Measurements from ENCODE around the gene SH3BP1.

DNA sequence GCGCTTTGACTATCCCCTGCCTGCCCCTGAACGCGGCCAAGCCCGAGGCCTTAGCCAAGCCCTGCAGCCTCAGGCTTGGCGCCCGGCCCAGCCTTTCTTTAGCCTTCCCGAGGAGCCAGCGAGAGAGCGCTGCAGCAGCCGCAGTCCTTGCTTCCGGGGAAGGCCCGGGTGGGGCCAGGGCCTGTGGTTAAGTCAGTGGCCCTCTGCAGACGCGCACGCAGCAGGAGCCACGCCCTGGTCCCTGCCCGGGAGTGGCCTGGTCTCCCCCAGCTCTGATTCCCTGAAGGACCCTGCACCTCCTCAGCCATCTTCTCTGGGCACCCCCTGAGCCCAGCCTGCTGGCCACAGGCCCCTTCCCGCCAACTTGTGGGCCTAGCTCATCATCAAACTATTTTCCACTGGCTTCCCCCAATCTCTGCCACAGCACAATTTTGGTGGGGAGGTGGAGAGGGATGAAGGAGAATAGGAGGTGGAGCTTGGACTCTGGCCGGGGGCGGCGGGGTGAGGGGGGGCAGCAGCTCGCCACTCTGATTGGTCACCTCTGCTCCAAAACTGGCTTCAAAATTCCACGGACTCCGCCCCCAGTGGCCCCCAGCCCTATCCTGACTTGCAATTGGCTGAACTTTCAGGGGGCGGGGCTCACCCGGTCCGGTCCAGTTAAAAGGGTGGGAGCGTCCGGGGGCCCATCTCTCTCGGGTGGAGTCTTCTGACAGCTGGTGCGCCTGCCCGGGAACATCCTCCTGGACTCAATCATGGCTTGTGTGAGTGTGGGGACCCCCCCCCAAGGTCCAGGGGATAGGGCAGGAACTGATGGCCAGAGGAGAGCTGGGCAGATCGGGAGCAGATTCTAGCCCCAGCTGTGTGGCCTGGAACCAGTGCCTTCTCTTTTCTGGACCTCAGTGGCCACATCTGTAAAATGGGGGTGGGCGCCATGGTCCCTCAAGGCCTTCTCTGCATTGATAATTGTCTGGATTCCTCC, 35.8 kb downstream of the SH3BP1 start, which contains the start of gene LGALS1:
- TF ChIP-seq, protein P1, sequence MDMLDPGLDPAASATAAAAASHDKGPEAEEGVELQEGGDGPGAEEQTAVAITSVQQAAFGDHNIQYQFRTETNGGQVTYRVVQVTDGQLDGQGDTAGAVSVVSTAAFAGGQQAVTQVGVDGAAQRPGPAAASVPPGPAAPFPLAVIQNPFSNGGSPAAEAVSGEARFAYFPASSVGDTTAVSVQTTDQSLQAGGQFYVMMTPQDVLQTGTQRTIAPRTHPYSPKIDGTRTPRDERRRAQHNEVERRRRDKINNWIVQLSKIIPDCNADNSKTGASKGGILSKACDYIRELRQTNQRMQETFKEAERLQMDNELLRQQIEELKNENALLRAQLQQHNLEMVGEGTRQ (IDR thresholded peaks at IDR 0.05): no peak
- TF ChIP-seq, protein P2, sequence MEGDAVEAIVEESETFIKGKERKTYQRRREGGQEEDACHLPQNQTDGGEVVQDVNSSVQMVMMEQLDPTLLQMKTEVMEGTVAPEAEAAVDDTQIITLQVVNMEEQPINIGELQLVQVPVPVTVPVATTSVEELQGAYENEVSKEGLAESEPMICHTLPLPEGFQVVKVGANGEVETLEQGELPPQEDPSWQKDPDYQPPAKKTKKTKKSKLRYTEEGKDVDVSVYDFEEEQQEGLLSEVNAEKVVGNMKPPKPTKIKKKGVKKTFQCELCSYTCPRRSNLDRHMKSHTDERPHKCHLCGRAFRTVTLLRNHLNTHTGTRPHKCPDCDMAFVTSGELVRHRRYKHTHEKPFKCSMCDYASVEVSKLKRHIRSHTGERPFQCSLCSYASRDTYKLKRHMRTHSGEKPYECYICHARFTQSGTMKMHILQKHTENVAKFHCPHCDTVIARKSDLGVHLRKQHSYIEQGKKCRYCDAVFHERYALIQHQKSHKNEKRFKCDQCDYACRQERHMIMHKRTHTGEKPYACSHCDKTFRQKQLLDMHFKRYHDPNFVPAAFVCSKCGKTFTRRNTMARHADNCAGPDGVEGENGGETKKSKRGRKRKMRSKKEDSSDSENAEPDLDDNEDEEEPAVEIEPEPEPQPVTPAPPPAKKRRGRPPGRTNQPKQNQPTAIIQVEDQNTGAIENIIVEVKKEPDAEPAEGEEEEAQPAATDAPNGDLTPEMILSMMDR (IDR thresholded peaks at IDR 0.05): no peak
- TF ChIP-seq EP300 (IDR thresholded peaks at IDR 0.05): no peak
- TF ChIP-seq, protein P3, sequence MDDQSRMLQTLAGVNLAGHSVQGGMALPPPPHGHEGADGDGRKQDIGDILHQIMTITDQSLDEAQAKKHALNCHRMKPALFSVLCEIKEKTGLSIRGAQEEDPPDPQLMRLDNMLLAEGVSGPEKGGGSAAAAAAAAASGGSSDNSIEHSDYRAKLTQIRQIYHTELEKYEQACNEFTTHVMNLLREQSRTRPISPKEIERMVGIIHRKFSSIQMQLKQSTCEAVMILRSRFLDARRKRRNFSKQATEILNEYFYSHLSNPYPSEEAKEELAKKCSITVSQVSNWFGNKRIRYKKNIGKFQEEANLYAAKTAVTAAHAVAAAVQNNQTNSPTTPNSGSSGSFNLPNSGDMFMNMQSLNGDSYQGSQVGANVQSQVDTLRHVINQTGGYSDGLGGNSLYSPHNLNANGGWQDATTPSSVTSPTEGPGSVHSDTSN (IDR thresholded peaks at IDR 0.05): no peak
